Measurements from ENCODE around the gene MMD. TPM values are rescaled to one million over a fixed set of nuclear protein-coding genes. Genes with fewer than 3 reads are reported as not detected.
A peak's percentile ranks its signal among the peaks of the same experiment; 100 is the strongest.

The MMD gene
- total RNA-seq, 1 donor from 2014 or later = 21.7 TPM

DNA sequence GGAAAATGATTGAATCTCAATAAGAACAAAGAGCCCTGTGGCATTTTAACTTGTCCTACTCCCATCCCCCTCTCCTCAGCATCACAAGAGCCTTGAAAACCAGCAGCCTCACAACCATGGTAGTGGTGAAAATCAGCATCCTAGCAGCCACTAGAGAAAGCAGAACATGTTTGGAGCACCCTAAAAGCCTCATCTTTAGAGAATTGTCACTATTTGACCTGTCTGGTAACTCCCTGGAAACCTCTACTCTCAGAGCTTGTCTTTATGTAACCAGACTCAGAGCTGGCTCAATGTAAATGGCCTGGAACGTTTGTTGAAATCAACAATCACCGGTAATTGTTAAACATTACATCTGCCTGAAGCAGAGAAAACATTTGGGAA, 70.8 kb downstream of the MMD start:
- Mint-ChIP-seq H3K27ac (no peak overlapping the region), H3K36me3 (ENCODE audit: low read depth) (no peaks in the 10 kb centered on the region), H3K27me3 (peaks cover 15% of the 10 kb centered on the region), H3K4me3 (no peak overlapping the region), H3K9me3 (no peaks in the 10 kb centered on the region), H3K4me1 (peaks cover 25% of the 10 kb centered on the region)
- DNase-seq = no peak
- intact Hi-C loops (cut with micrococcal nuclease) = no loop called here

DNA sequence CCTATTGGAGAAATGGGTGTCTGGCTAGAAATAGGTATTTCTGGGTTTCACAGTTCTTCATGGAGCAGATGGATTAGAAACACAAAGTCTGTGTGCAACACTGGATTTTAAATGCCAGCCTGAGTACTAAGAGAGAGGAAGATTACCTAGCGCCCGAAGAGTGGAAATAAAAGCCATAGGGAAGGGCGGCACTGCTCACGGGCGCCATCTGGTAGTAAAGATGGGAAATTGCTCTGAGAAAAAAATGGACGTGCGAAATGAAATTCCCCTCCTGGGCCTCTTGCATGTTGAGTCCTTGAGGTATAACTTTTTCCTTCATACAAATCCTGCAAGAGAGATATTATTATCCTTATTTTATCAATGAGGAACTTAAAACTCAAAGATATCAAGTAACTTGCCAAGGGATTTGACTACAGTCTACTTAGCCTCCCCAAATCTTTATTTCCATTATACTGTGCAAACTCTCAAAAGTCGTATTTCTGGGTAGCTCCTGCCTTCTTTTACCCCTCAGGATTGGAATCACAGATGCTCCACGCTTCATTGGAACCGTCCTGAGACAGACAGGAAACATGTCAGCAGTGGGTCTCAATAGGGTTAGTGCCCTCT, 72.8 kb downstream of the MMD start:
- peaks cover 4% of the 10 kb centered on the region for H3K9me3 Mint-ChIP-seq
- no peak overlapping the region for H3K27ac Mint-ChIP-seq
- intact Hi-C loops (cut with micrococcal nuclease) = loop anchor here (1.0 to 5.0 kb wide), 3 partner anchors 52 to 356 kb away; partner anchors contain the start of gene MMD
- H3K36me3 Mint-ChIP-seq (ENCODE audit: low read depth) = peaks cover 3% of the 10 kb centered on the region
- DNase-seq = peak; percentile 83
- H3K4me1 Mint-ChIP-seq = peaks cover 42% of the 10 kb centered on the region
- H3K4me3 Mint-ChIP-seq = no peak overlapping the region
- peaks cover 2% of the 10 kb centered on the region for H3K27me3 Mint-ChIP-seq

DNA sequence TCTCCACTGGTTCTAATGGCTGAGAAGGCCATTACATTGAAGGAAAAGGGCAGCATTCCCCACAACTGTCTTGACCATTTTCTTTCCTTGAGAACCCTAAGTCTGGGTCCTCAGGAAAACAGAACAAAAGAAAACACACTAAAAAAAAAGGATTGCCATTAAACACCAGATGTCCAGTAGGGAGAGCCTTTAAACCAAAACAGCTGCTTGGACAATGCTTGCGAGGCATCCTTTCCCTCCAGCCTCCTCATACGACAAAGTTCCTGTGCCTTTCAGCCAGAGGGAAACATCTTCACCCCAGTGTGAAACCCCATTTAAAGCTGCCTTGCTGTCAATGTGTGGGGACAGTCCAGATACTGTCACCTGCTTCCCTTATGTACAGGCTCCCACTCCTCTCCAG, 74.3 kb downstream of the MMD start:
- no peaks in the 10 kb centered on the region for H3K27me3 Mint-ChIP-seq
- H3K4me1 Mint-ChIP-seq = peaks cover 51% of the 10 kb centered on the region
- H3K4me3 Mint-ChIP-seq = no peak overlapping the region
- peaks cover 4% of the 10 kb centered on the region for H3K9me3 Mint-ChIP-seq
- intact Hi-C loops (cut with micrococcal nuclease) = loop anchor here (5.0 kb wide), 2 partner anchors 50 to 75 kb away; partner anchors contain the start of gene MMD
- H3K27ac Mint-ChIP-seq = no peak overlapping the region
- no peak for DNase-seq
- peaks cover 3% of the 10 kb centered on the region for H3K36me3 Mint-ChIP-seq (ENCODE audit: low read depth)

DNA sequence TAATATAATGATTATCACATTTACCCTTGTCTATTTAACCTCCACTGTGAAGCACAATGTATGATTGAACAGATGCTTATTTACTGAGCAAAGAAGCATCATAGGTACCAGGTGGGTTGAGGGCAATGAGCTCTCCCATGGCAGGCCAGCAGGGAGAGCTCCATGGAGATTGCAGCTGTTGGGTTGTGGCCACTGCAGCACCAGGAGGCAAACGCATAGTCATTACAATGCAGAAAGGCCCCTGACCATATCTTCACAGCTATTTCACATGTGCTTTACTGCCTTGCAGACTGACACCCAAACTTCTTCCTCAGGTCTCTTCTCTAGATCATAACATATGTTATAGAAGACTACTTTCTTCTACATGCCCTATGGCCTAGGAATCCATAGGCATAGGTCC, 75.0 kb downstream of the MMD start:
- intact Hi-C loops (cut with micrococcal nuclease) = loop anchor here (5.0 kb wide), 2 partner anchors 49 to 76 kb away; partner anchors contain the start of gene MMD
- Mint-ChIP-seq H3K4me1 (peaks cover 54% of the 10 kb centered on the region), H3K9me3 (peaks cover 4% of the 10 kb centered on the region), H3K4me3 (no peak overlapping the region), H3K27me3 (no peaks in the 10 kb centered on the region), H3K27ac (no peak overlapping the region), H3K36me3 (ENCODE audit: low read depth) (peaks cover 3% of the 10 kb centered on the region)
- DNase-seq = no peak

DNA sequence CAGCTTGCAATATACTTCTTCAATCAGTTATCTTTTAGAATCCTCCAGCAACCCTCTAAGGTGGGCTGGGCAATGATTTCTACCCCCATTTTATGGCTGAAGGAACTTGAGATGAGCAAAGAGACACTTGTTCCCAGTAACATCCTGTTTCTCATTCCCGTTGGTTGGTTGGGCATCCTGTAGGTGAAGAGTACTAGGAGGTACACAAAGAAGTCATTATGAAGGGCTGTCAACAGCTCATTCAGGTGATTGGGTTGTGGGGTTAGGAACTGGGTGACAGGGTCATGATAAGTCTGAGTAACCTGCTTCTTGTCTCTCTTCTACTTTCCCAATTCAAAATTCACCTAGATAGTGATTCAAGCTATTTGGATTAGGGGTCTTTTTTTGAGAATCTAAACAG, 76.5 kb downstream of the MMD start:
- peak overlapping the region; percentile 35 for H3K4me3 Mint-ChIP-seq
- H3K27ac Mint-ChIP-seq = peak overlapping the region; percentile 65
- H3K36me3 Mint-ChIP-seq (ENCODE audit: low read depth) = peaks cover 3% of the 10 kb centered on the region
- peaks cover 56% of the 10 kb centered on the region for H3K4me1 Mint-ChIP-seq
- H3K9me3 Mint-ChIP-seq = peaks cover 4% of the 10 kb centered on the region
- DNase-seq = no peak
- peaks cover 4% of the 10 kb centered on the region for H3K27me3 Mint-ChIP-seq
- intact Hi-C loops (cut with micrococcal nuclease) = loop anchor here (2.0 to 5.0 kb wide), 3 partner anchors 48 to 232 kb away; partner anchors contain the start of gene MMD

DNA sequence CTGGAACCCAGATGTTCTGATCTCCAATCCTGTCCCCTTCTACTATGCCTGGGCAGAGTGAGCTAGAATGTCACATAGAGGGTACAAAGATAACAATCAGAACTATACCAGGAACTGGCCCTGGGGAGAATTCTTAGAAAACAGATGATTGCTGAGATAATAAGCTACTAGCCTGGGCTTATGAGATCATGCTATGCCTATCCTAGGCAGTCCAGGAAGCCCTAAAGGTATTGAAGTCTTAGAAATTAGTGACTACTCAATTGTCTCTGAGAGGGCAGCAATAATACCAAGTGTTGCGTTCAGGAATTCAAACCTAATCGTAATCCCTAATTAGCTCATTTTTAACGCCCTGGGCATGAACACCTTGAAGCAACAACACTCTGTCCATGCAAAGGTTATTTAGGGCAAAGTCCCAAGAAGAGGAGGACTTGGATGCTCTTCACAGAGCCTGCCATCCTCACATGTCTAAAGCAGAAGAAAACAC, 77.1 kb downstream of the MMD start:
- H3K4me1 Mint-ChIP-seq = peaks cover 58% of the 10 kb centered on the region
- peak; percentile 87 for DNase-seq
- H3K4me3 Mint-ChIP-seq = peak overlapping the region; percentile 35
- peak overlapping the region; percentile 65 for H3K27ac Mint-ChIP-seq
- intact Hi-C loops (cut with micrococcal nuclease) = loop anchor here (1.0 to 2.0 kb wide), 3 partner anchors 29 to 376 kb away; partner anchors contain the start of genes COX11 and STXBP4
- H3K9me3 Mint-ChIP-seq = peaks cover 4% of the 10 kb centered on the region
- peaks cover 3% of the 10 kb centered on the region for H3K36me3 Mint-ChIP-seq (ENCODE audit: low read depth)
- peaks cover 10% of the 10 kb centered on the region for H3K27me3 Mint-ChIP-seq

DNA sequence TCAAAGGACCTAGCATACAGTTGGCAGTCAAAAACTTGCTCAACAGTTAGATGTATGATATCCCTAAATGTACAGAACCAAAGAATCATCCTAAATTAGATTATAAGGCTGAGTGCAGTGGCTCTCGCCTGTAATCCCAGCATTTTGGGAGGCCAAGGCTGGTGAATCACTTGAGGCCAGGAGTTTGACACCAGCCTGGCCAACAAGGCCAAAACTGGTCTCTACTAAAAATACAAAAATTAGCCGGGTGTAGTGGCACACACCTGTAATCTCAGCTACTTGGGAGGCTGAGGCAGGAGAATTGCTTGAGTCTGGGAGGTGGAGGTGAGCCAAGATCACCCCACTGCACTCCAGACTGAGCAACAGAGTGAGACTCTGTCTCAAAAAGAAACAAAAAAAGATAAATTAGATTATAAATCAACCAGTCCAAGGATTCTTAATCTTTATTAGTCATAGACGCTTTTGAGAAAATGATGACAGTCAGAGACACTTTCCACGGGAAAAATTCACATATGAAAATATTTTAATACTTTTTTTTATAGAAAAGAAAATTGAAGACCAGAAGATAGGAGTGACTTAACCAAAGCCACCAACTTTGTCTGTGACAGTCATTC, 77.6 kb downstream of the MMD start:
- Mint-ChIP-seq H3K4me3 (peak overlapping the region; percentile 35), H3K4me1 (peaks cover 57% of the 10 kb centered on the region), H3K27ac (peak overlapping the region; percentile 65), H3K27me3 (peaks cover 12% of the 10 kb centered on the region), H3K36me3 (ENCODE audit: low read depth) (peaks cover 3% of the 10 kb centered on the region), H3K9me3 (peaks cover 4% of the 10 kb centered on the region)
- no peak for DNase-seq
- intact Hi-C loops (cut with micrococcal nuclease) = loop anchor here (1.0 to 2.0 kb wide), 3 partner anchors 29 to 376 kb away; partner anchors contain the start of genes COX11 and STXBP4

DNA sequence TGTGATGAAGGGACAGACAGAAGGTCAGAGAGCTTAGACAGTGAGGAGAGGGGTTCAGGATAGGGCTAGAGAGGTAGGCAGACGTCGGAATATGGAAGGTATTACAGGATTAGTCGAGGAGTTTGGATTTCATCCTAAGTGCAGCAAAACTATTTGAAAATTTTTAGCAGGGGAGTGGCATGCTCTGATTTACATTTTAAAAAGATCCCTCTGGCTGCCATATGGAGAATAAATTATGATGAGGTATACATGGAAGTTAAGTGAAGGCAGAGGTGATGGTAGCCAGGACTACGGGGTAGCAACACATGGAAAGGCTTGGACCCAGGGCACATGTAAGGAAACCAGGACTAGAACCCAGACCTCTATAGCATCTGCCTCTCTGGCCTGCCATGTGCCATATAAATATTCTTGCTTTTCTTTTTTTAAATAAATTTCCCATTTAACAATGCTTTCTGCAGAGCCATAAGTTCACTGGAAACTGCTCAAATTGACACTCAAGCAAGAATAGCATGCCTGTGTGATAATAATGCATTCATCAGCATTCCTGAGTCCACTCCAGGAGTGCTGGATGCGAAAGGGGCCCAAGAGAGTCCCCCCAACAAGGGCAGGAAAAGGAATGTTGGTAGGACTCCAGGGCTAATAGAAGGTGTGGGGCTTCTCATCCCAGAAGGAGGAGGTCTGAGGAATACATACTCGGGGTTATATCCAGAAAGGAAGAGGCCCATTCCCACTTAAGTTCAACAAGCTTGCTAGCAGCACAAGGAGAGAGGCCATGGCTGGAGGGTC, 78.6 kb downstream of the MMD start:
- peaks cover 8% of the 10 kb centered on the region for H3K9me3 Mint-ChIP-seq
- peaks cover 49% of the 10 kb centered on the region for H3K4me1 Mint-ChIP-seq
- no peak for DNase-seq
- H3K4me3 Mint-ChIP-seq = peak overlapping the region; percentile 29
- no peak overlapping the region for H3K27ac Mint-ChIP-seq
- peaks cover 3% of the 10 kb centered on the region for H3K36me3 Mint-ChIP-seq (ENCODE audit: low read depth)
- intact Hi-C loops (cut with micrococcal nuclease) = no loop called here
- H3K27me3 Mint-ChIP-seq = peaks cover 21% of the 10 kb centered on the region

Other genes with a start within 250 kb of the MMD start
- 0.92 and 1.3 TPM in 2 replicates for gene HLF, start 156.9 kb downstream of the MMD start, total RNA-seq
- gene SMIM36, start 89.6 kb upstream of the MMD start, total RNA-seq = not detected in 2 replicates

Measured in activated CD4-positive, alpha-beta T cell treated with anti-CD3 and anti-CD28 coated beads, Interleukin-2, amount 10 ng/mL, durations not matched to agents 24 days and 14 days (primary cell).